Measurements from ENCODE around the gene ADSS1.

ADSS1 gene

GRCh38 chr14:104703269-104703668, 20.8 kb upstream of the ADSS1 start:
- H4K20me1 ChIP-seq (ENCODE audit: insufficient read depth, low read length) = no peaks in the 10 kb centered on the region

GRCh38 chr14:104704252-104704651, 19.8 kb upstream of the ADSS1 start:
- Histone ChIP-seq H3K36me3 (ENCODE audit: insufficient read depth, low read length) (no peaks in the 10 kb centered on the region), H3K79me2 (ENCODE audit: insufficient read depth, low read length) (no peaks in the 10 kb centered on the region), H3F3A (ENCODE audit: insufficient read depth, low read length) (no peaks in the 10 kb centered on the region), H3K9me3 (ENCODE audit: low read length) (no peaks in the 10 kb centered on the region), H3K27me3 (ENCODE audit: insufficient read depth, low read length) (no peaks in the 10 kb centered on the region; the same call in 1 of the 2 replicates), H3K9me2 (ENCODE audit: low read depth, low read length) (no peaks in the 10 kb centered on the region), H3K4me2 (ENCODE audit: low read length) (no peak overlapping the region), H3K4me3 (ENCODE audit: low read depth, low read length, poor library complexity, severe bottlenecking) (no peak overlapping the region), H3K9ac (ENCODE audit: low read length) (no peak overlapping the region), H2AFZ (ENCODE audit: low read length) (no peak overlapping the region), H3K4me1 (ENCODE audit: insufficient read depth, low read length, severe bottlenecking) (no peaks in the 10 kb centered on the region), H3K27ac (ENCODE audit: low read depth, low read length, poor library complexity, severe bottlenecking) (no peak overlapping the region), H4K20me1 (ENCODE audit: insufficient read depth, low read length) (no peaks in the 10 kb centered on the region)
- TF ChIP-seq EZH2 (IDR thresholded peaks at IDR 0.05; ENCODE audit: borderline replicate concordance, low read length) (no peak), CTCF (IDR thresholded peaks at IDR 0.05; ENCODE audit: low read length) (no peak)

More at GRCh38 chr14:104703269-104703668, 20.8 kb upstream of the ADSS1 start:
- H3K4me2 ChIP-seq (ENCODE audit: low read length) = no peak overlapping the region
- no peaks in the 10 kb centered on the region for H3K9me2 ChIP-seq (ENCODE audit: low read depth, low read length)
- no peaks in the 10 kb centered on the region; the same call in 1 of the 2 replicates for H3K27me3 ChIP-seq (ENCODE audit: insufficient read depth, low read length)
- no peak overlapping the region for H3K4me3 ChIP-seq (ENCODE audit: low read depth, low read length, poor library complexity, severe bottlenecking)
- H3K9ac ChIP-seq (ENCODE audit: low read length) = no peak overlapping the region
- H3K9me3 ChIP-seq (ENCODE audit: low read length) = no peaks in the 10 kb centered on the region
- no peak overlapping the region for H2AFZ ChIP-seq (ENCODE audit: low read length)
- H3K27ac ChIP-seq (ENCODE audit: low read depth, low read length, poor library complexity, severe bottlenecking) = no peak overlapping the region
- no peaks in the 10 kb centered on the region for H3K79me2 ChIP-seq (ENCODE audit: insufficient read depth, low read length)
- TF ChIP-seq CTCF (IDR thresholded peaks at IDR 0.05; ENCODE audit: low read length) (no peak), EZH2 (IDR thresholded peaks at IDR 0.05; ENCODE audit: borderline replicate concordance, low read length) (no peak)
- H3F3A ChIP-seq (ENCODE audit: insufficient read depth, low read length) = no peaks in the 10 kb centered on the region
- no peaks in the 10 kb centered on the region for H3K36me3 ChIP-seq (ENCODE audit: insufficient read depth, low read length)
- no peaks in the 10 kb centered on the region for H3K4me1 ChIP-seq (ENCODE audit: insufficient read depth, low read length, severe bottlenecking)

GRCh38 chr14:104705340-104706047, 18.5 kb upstream of the ADSS1 start:
- no peaks in the 10 kb centered on the region; the same call in 1 of the 2 replicates for H3K27me3 ChIP-seq (ENCODE audit: insufficient read depth, low read length)
- H3K4me3 ChIP-seq (ENCODE audit: low read depth, low read length, poor library complexity, severe bottlenecking) = no peak overlapping the region
- H2AFZ ChIP-seq (ENCODE audit: low read length) = no peak overlapping the region
- H3K9ac ChIP-seq (ENCODE audit: low read length) = no peak overlapping the region
- no peaks in the 10 kb centered on the region for H4K20me1 ChIP-seq (ENCODE audit: insufficient read depth, low read length)
- H3K9me2 ChIP-seq (ENCODE audit: low read depth, low read length) = no peaks in the 10 kb centered on the region
- no peak for TF ChIP-seq EZH2 (IDR thresholded peaks at IDR 0.05; ENCODE audit: borderline replicate concordance, low read length)
- TF ChIP-seq CTCF (IDR thresholded peaks at IDR 0.05; ENCODE audit: low read length) = no peak
- H3K9me3 ChIP-seq (ENCODE audit: low read length) = no peaks in the 10 kb centered on the region
- no peaks in the 10 kb centered on the region for H3K4me1 ChIP-seq (ENCODE audit: insufficient read depth, low read length, severe bottlenecking)
- H3K27ac ChIP-seq (ENCODE audit: low read depth, low read length, poor library complexity, severe bottlenecking) = no peak overlapping the region
- H3K4me2 ChIP-seq (ENCODE audit: low read length) = no peak overlapping the region
- no peaks in the 10 kb centered on the region for H3K36me3 ChIP-seq (ENCODE audit: insufficient read depth, low read length)
- H3K79me2 ChIP-seq (ENCODE audit: insufficient read depth, low read length) = no peaks in the 10 kb centered on the region
- H3F3A ChIP-seq (ENCODE audit: insufficient read depth, low read length) = no peaks in the 10 kb centered on the region
